ENCODE measurements around the gene ARHGAP40.
"Not testable (repeated sequence)": the region's sequence is repeated elsewhere in the genome, so short reads cannot be mapped to it uniquely, and the experiment has no call there.

The ARHGAP40 gene

DNA sequence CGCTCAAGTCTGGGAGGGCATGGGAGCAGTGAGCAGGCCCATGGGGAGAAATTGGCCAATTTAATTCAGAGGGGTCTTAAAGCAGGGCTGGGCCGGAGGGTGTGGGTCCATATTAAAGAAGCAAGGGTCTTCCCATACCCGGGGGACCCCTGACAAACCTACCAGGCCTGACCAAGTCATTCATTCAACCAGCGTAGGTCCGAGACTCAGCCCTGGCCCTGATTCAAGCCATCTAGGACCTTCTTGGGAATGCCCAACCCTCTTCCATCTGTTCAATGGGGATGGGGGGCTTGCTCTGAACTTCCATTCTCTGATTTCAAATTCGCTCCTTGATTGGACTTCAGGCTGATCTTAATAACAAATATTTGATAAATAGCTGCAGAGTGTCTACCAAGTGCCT, 13.3 kb upstream of the ARHGAP40 start:
- FAIRE-seq (no peak), DNase-seq (ENCODE audit: low spot score) (no peak)

DNA sequence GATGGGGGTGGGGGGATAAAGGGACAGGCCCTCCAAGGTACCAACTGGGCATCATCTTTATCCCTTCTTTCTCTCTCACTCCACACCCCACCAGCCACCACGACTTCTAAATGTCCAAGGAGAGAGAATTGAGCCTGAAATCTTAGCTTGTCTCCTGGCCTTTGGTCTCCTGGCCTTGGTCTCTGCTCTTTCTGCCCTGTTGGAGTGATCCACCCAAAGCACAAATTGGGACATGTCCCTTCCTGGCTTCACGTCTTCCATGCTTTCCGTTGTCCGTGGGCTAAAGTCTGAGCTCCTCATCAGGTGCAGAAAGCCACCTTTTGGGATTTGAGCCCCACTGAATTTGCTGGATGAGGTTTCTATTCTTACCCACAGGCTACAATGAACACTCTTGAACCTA, 12.3 kb upstream of the ARHGAP40 start:
- DNase-seq (ENCODE audit: low spot score): no peak
- no peak for FAIRE-seq

DNA sequence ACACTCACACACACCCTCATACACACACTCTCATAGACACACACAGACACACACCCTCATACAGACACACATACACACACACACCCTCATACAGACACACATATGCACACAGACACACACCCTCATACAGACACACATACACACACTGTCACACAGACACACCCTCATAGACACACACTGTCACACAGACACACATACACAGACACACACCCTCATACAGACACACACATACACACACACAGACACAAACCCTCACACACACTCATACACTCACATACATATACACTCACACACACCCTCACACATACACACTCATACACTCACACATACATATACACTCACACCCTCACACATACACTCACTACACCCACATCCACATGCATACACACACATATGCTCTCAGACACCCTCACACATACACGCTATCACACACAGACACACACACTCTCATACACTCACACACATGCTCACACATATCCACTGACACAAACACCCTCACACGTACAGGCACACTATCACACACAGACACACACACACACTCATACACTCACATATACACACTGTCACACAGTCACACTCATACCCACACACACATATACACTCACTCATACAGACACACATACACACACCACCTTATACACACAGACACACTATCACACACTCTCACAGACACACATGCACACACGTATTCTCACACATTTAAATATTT, 11.5 kb upstream of the ARHGAP40 start:
- no peak for DNase-seq (ENCODE audit: low spot score)
- FAIRE-seq: no peak

DNA sequence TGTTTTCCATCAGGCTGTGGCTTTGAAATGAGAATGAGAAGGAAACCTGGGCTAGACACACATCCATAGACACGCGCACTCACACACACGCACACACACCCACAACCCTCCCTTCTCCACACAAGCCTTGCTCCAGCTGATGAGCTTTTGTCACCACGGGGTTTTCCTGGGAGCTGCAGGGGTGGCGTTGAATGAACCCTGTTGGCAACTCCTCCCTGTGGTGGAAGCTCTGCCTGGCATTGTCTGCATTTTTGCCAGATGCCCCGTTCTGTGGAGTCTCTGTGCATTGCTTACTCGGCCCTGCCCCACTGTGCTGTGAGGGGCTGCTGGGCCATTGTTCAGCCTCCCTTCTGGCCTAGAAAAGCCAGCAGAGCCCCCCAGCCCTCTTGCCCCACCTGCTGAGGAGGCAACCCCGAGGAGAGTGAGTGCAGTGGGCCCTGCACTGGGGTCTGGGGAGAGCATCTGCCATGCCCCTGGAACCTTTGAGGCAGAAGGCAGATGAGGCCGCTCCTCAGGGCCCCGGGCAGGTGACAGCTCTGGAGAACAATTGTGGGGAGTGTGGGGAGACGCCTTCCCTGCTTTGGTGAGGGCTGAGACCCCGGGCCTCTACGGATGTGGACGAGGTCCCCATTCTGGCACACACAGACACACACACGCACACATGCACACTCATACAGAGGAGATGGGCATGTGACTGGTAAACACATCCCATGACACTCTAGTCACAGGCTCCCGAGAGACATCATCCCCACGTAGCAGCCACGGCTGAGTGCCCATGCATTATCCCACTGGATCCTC, 10.7 kb upstream of the ARHGAP40 start:
- DNase-seq (ENCODE audit: low spot score) (peak; percentile 48), FAIRE-seq (no peak)

DNA sequence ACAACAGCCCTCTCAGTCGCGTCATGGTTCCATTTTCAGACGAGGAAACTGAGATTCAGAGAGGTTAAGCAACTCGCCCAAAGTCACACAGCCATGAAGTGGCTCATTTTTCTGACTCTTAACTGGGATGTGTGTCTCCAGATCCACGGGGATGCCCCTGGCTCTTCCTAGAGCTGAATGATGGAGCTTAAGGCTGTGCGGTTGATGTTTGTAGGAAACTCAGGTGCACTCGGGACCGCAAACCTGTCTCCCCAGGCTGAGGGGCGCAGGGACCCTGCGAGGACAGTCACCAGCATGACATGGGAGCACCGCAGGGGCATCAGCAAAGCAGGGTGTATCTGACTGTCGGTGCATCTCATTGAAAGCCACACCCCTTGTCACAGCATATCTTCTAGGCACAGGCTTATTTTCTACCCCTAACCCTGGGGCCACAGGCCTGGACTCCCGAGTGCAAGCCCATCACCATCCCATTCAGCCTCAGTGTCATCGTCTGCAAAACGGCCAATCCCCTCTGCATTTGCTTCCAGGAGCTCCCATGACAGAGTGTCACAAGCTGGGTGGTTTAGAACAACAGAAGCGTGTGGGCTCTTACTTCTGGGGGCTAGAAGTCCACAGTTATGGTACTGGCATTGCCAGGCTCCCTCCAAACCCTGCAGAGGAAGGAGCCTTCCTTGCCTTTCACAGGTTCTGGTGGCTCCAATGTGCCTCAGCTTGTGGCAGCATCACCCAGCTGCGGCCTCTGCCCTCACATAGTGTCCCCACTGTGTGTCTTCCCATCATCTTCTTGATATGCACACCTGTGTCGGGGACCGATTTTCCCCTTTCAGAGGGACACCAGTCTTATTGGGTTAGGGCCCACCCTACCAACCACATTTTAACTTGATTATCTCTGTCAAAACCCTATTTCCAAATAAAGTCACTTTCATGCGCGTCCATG, 9.9 kb upstream of the ARHGAP40 start:
- DNase-seq (ENCODE audit: low spot score) (no peak), FAIRE-seq (no peak)

DNA sequence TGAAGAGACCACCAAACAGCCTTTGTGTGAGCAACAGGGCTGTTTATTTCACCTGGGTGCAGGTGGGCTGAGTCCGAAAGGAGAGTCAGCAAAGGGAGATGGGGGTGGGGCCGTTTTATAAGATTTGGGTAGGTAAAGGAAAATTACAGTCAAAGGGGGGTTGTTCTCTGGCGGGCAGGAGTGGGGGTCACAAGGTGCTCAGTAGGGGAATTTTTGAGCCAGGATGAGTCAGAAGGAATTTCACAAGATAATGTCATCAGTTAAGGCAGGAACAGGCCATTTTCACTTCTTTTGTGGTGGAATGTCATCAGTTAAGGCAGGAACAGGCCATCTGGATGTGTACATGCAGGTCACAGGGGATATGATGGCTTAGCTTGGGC, 9.2 kb upstream of the ARHGAP40 start:
- FAIRE-seq: not testable (repeated sequence)
- peak; percentile 34 for DNase-seq (ENCODE audit: low spot score)

DNA sequence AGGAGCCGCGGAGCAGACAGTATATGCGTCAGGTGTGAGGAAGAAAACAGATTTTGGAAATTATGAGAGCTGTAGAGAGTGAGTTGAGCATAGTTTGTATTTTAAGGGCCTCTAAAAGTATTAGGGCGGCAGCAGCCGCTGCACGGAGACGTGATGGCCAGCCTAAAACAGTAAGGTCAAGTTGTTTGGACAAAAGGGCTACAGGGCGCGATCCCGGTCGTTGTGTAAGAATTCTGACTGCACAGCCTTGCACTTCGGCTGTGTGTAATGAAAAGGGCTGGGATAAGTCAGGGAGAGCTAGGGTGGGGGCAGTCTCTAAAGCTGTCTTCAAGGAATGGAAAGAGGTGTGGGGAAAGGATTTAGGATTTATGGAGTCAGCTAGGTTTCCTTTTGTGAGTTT, 7.3 kb upstream of the ARHGAP40 start:
- FAIRE-seq: not testable (repeated sequence)

DNA sequence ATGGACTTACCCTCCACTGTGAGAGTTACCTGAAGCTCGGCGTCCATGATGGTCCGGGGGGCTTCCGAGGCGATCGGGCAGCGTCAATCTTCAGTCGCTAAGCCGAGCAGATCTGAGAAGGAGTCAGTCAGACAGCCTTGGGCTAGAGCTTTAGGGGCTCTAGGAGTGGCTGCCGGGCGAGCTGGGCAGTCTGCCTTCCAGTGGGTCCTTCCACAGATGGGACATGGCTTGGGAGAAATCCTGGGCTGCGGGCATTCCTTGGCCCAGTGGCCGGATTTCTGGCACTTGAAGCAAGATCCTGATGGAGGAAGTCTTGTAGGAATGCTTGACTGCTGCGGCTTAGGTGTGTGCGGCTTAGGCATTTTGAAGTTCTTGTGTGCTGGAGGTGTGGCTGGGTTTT, 5.7 kb upstream of the ARHGAP40 start:
- not testable (repeated sequence) for DNase-seq (ENCODE audit: low spot score); FAIRE-seq

More for the DNA sequence above, 7.3 kb upstream of the ARHGAP40 start:
- DNase-seq (ENCODE audit: low spot score): not testable (repeated sequence)

DNA sequence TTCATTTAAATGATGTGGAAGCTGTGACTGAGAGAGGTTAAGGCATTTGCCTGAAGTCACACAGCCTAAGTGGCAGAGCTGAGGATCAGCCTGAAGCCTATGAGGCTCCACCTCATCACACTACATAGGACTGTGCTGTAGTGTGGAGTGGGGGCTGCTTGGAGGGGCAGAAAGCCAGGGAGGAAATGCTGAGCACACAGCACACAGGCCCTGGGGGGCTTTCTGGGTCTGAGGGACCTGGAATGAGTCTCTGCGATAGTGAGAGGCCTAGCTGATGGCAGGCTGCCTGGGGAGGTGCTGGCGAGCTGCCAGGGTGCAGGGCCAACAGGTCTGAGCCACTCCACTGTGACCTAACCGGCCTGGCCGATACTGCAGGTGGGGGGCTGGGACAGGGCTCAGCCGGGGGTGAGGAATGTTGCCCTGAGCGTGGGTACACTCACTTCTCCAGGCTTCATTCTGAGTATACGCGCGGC, 2.2 kb upstream of the ARHGAP40 start:
- DNase-seq (ENCODE audit: low spot score) (peak; percentile 87), FAIRE-seq (peak; percentile 18)

DNA sequence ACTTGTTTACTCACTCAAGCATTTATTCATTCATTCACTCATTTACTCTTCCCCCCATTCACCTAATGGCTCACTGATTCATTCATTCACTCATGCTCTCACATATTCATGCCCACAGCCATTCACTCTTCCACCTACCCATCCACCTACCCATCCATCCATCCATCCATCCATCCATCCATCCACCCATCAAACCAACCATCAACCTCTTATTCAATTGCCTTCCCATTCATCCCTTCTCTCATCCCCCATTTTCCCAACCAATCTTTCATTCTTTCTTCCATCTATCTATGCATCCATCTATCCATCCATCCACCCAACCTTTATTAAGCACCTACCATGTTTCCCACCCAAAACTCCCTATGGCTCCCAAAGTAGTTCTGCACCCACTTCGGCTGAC, 1.6 kb upstream of the ARHGAP40 start:
- FAIRE-seq (no peak), DNase-seq (ENCODE audit: low spot score) (no peak)

DNA sequence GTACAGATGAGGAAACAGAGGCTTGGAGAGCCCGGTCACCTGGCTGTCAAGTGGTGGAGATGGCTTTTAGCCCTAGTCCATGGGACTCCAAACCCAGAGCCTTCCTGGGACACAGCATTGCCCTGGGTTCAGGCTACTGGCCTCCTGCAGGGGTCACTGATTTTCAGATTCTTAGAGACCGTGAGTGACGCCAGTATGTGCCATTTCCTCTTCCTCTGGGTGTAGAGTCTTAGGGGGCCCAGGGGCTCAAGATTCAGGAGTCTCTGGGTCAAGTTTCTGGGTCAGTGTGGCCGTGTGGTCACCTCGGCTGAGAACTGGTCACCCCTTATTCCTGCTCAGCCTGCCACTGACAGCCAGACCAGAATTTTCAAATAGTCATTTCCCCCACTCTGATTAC, 574 bp downstream of the ARHGAP40 start:
- DNase-seq (ENCODE audit: low spot score): no peak
- FAIRE-seq: no peak

DNA sequence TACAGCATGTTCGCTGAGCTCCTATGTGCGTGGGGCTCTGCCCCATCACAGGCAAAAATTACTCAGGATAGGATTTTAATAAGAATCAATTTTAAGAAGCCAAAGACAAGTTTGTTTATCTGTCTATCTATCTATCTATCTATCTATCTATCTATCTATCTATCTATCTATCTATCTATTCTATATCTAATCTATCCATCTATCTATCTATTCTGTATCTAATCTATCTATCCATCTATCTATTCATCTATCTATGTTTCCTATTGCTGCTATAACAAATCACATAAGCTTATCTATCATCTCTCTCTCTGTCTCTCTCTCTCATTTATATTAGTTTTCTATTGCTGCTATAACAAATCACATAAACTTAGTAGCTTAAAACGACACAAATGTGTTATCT, 1.7 kb downstream of the ARHGAP40 start:
- DNase-seq (ENCODE audit: low spot score) (no peak), FAIRE-seq (no peak)

DNA sequence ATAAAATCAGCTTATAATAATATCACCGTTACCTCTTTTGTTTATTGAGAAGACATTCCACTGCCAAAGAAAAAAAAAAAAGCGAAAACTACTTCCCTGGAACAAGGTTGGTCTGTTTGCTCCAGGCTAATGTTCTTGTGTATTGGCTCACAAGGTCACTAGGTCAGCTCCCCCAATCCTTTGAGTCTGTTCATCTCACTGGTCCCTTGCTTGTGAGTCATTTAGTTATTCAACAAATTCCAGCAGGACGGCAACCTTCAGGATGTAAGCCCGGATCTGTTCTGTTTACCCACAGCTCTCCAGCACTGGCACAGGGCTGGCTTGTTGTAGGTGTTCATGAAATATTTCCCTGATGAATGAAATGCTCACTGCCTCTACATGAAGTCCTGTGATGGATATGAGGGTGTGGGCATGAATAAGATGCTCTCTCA, 3.3 kb downstream of the ARHGAP40 start:
- peak; percentile 70 for FAIRE-seq
- peak; percentile 74 for DNase-seq (ENCODE audit: low spot score)

DNA sequence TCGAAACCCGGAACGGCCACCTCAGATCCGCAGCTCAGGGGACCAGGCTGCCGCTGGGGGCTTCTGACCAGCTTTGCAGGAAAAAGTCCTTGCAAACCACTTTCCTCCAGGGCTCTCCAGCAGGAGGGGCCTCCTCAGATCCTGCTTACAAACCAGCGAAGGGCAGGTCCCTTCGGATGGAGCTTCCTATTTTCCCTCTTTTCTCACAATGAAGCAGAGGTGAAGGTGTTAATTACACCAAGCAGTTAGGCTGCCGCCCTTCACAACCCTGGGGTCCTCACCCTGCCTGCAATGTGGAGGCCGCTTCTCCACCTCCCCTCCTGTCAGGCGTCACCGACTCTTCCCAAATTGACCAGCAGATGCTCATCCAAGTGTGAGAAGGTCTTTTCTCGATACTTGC, 5.7 kb downstream of the ARHGAP40 start:
- no peak for DNase-seq (ENCODE audit: low spot score)
- FAIRE-seq: no peak

DNA sequence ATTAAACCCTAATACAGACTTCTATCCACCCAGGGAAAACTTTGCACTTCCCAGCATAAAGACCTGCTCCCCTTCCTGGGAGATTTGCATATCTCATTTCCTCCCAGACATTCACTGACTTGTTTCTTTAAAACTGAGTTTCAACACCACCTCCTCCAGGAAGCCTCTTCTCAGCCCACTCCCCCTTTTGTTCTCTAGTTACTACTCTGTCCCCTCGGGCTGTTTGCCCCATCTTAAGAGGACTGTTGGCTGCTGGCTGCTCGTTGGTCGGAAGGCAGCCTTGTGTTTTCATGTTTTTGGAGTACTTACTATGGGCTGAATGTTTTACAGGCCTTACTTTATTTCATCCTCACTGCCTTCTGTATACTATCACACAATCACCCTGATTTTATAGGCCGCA, 6.6 kb downstream of the ARHGAP40 start:
- FAIRE-seq (no peak), DNase-seq (ENCODE audit: low spot score) (no peak)

DNA sequence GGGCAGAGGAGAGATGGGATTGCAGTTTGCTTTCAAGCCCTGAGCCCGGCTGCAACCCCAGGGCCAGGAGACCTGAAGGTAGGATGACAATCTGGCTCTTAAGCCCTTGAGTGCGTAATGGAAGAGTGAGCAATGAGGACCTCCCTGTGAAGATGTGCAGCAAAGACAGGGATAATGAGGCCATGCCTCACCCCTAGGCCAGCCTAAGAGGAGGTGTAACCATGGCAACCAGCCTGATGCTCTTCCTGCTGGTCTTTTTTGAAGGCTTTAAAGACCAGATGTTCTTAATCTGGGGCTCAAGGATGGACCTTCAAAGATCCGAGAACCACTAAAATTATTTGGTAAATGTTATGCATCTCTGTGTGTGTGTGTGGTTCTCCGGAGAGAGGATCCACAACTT, 8.2 kb downstream of the ARHGAP40 start:
- FAIRE-seq (no peak), DNase-seq (ENCODE audit: low spot score) (no peak)

DNA sequence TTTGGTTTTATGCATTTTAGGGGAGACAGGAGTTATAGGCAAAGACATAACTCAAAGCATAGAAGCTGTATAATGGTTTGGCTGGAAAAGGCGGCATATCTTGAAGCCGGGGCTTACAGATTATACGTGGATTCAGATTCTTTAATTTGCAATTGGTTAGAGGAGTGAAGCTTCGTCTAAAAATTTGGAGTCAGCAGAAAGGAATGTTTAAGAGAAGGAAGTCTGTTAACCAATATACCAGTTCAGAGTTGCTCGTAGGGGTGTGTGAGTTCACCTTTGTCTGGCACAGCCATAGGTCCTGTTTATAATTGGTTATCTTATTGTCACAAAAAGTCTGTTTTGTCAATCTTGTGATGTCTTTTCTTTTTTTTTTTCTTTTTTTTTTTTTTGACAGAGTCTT, 8.9 kb downstream of the ARHGAP40 start:
- peak; percentile 61 for DNase-seq (ENCODE audit: low spot score)
- FAIRE-seq: peak; percentile 7

DNA sequence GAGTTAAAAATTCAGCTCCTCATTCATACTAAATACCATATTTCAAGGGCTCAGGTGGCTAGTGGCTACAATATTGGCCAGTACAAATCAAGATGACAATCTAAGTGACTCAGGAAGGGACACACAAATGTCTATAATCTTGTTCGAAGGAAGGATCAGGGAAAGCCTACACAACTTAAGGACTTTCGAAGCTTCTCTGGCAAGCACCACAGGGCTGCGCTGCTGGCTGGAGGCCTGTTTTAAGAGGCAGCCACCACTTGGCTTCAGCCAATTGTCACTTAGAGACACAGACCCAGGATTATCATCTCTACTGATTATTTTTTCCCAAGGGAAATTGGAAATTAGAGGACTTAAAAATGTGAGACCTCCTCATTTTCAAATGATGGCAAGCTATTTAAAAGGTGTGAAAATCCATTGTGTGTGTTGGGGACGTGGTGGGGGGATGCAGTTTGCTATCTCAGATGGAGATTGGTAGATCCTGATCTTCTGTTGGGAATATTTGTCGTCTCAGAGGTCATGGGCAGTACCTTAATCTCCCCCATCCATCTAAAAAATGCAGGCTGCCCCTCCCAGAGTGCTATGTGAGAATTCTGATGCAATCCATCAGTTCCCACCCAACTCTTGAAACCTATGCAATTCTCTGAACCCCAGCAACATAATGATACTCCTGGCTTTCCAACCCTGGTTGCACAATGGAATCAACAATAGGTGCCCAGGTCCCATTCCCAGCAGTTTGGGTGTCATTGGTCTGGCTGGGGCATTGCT, 11.3 kb downstream of the ARHGAP40 start:
- FAIRE-seq (no peak), DNase-seq (ENCODE audit: low spot score) (no peak)

DNA sequence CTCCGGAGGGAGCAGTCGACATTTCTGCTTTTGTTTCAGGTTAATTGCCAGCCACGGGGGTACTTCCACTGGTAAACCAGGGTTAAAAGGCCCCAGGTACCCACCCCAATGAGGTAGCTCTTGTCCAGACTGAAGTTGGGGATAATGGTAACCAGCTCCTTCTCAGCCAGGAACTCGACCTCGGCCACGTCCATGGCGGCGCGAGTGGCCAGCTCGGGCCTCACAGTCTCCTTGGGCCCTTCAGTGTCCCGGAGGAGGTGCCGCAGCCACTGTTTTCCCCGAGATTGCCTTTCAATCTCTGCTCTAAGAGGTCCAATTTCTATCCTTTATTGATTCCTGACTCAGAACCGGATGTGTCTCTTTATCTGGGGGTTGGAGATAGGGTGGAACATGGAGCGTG, 13.7 kb downstream of the ARHGAP40 start:
- DNase-seq (ENCODE audit: low spot score): no peak
- no peak for FAIRE-seq

DNA sequence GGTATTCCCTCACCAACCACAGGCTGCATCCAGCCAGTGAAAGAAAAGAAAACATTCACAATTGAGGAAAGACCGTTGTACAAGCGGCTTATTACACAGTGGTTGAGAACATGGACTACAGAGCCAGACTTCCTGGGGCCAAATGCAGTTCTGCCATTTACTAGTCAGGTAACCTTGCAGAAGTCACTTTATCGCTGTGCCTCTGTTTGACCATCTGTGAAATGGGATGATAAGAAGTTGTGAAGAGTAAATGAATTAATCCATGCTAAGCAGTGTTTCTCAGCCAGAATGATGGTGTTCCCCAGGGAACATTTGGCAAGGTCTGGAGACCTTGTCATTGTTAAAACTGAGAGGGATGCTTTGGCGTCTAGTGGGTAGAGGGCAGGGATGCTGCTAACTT, 14.8 kb downstream of the ARHGAP40 start:
- FAIRE-seq (no peak), DNase-seq (ENCODE audit: low spot score) (no peak)

All from RCC 7860 (cell line).